GM12864 (cell line): ENCODE results near the gene FAM43B.
"Not testable (repeated sequence)": the region's sequence is repeated elsewhere in the genome, so short reads cannot be mapped to it uniquely, and the experiment has no call there.

Source experiments
- DNase-seq: peaks from one replicate; pipeline ENCODE4 v3.0.0-alpha.2; 2011; ENCODE audit warnings: low read depth
- H3K4me3 ChIP-seq: 2 replicates; pipeline ENCODE4 v1.5.1; 2011; ENCODE audit warnings: mild to moderate bottlenecking, low read depth, low read length, control low read depth
- CTCF ChIP-seq: IDR thresholded peaks from 2 replicates; pipeline ENCODE4 v1.5.1; 2011; ENCODE audit warnings: low read depth, mild to moderate bottlenecking, moderate library complexity, low read length, control low read depth, inconsistent platforms; ENCODE audit errors: missing control alignments

Gene FAM43B

GRCh38 chr1:20551945-20552727, at the start of gene FAM43B:
Gene FAM43B, plus strand, starts transcription at chr1:20552573. Its CDS starts 401 bp downstream, at chr1:20552974.
- DNase-seq: no peak
- no peak for TF ChIP-seq CTCF
- H3K4me3 ChIP-seq: no peak within 1 kb of the TSS

- H3K4me3 ChIP-seq: no peak overlapping the region
- DNase-seq: no peak
- TF ChIP-seq CTCF: no peak
Measured at GRCh38 chr1:20505488-20505887, 46.9 kb upstream of the FAM43B start.

- DNase-seq: no peak
- TF ChIP-seq CTCF: no peak
- peak overlapping the region; percentile 90 for H3K4me3 ChIP-seq
Measured at GRCh38 chr1:20507248-20507563, 45.2 kb upstream of the FAM43B start.

GRCh38 chr1:20507564-20508410, 44.6 kb upstream of the FAM43B start, which contains the start of gene MUL1:
Gene MUL1, minus strand, starts transcription at chr1:20508151. Its CDS starts 127 bp downstream, at chr1:20508024.
- H3K4me3 ChIP-seq: peak within 1 kb of the TSS; percentile 90
- peak; percentile 76 for DNase-seq
- TF ChIP-seq CTCF: no peak

- no peak for DNase-seq
- no peak for TF ChIP-seq CTCF
- H3K4me3 ChIP-seq: peak overlapping the region; percentile 90
Measured at GRCh38 chr1:20508411-20508771, 44.0 kb upstream of the FAM43B start.

- no peak for TF ChIP-seq CTCF
- no peak overlapping the region for H3K4me3 ChIP-seq
- DNase-seq: no peak
Measured at GRCh38 chr1:20511518-20512428, 40.6 kb upstream of the FAM43B start.

GRCh38 chr1:20519609-20520262, 32.6 kb upstream of the FAM43B start:
- not testable (repeated sequence) for DNase-seq, H3K4me3 ChIP-seq
